Epithelial cell of esophagus (primary cell): ENCODE measurements around the gene STX18.
"Not testable (repeated sequence)": the region's sequence is repeated elsewhere in the genome, so short reads cannot be mapped to it uniquely, and the experiment has no call there.

ENCODE experiments used
- DNase-seq: peaks from one replicate; pipeline ENCODE4 v3.0.0; 2010; ENCODE audit warnings: low read depth
- H3K4me3 ChIP-seq: 2 replicates; pipeline ENCODE4 v1.5.1; 2011; ENCODE audit warnings: mild to moderate bottlenecking, low read length, control low read depth
- CTCF ChIP-seq: IDR thresholded peaks from 2 replicates; pipeline ENCODE4 v1.5.1; 2011; ENCODE audit warnings: low read depth, mild to moderate bottlenecking, low read length, control low read depth, inconsistent platforms; ENCODE audit not compliant: insufficient read depth; ENCODE audit errors: missing control alignments

Gene STX18

GRCh38 chr4:4580494-4580893 is 38.6 kb upstream of the STX18 start:
- DNase-seq, result no peak
- no peak for TF ChIP-seq CTCF
- no peak overlapping the region for H3K4me3 ChIP-seq

- TF ChIP-seq CTCF, result no peak
- H3K4me3 ChIP-seq, result no peak overlapping the region
- no peak for DNase-seq
Measured at GRCh38 chr4:4578981-4579380, 37.1 kb upstream of the STX18 start.

GRCh38 chr4:4577359-4577875 is 35.6 kb upstream of the STX18 start:
- no peak overlapping the region for H3K4me3 ChIP-seq
- no peak for TF ChIP-seq CTCF
- DNase-seq, result peak; percentile 56

GRCh38 chr4:4575284-4576211 is 33.7 kb upstream of the STX18 start:
- peak overlapping the region; percentile 49 for H3K4me3 ChIP-seq
- TF ChIP-seq CTCF, result no peak
- DNase-seq, result peak; percentile 17

GRCh38 chr4:4574792-4575191 is 32.9 kb upstream of the STX18 start:
- H3K4me3 ChIP-seq, result peak overlapping the region; percentile 49
- DNase-seq, result peak; percentile 40
- TF ChIP-seq CTCF, result no peak

- TF ChIP-seq CTCF, result no peak
- H3K4me3 ChIP-seq, result no peak overlapping the region
- no peak for DNase-seq
Measured at GRCh38 chr4:4574052-4574451, 32.2 kb upstream of the STX18 start.

GRCh38 chr4:4572821-4573220 is 31.0 kb upstream of the STX18 start:
- no peak for DNase-seq
- no peak for TF ChIP-seq CTCF
- H3K4me3 ChIP-seq, result no peak overlapping the region

- H3K4me3 ChIP-seq, result not testable (repeated sequence)
Measured at GRCh38 chr4:4569861-4570260, 28.0 kb upstream of the STX18 start.

More at GRCh38 chr4:4569861-4570260, 28.0 kb upstream of the STX18 start:
- not testable (repeated sequence) for DNase-seq
